Loucy (cell line): Measurements from ENCODE around the gene M1AP.

Source experiments
- H2AFZ ChIP-seq: fragments of 200-600 bp; sonication (generic); 2 replicates; pipeline ENCODE4 v1.6.0; 2016; ENCODE audit warnings: antibody characterized with exemption, mild to moderate bottlenecking, low read length, moderate library complexity
- H3F3A ChIP-seq: fragments of 200-600 bp; 2 replicates; pipeline ENCODE4 v1.6.0; 2016; ENCODE audit warnings: antibody characterized with exemption, low read depth, mild to moderate bottlenecking
- H3K27me3 ChIP-seq: fragments of 200-600 bp; sonication (generic); 2 replicates; pipeline ENCODE4 v1.6.1; 2014; ENCODE audit warnings: low read length, mild to moderate bottlenecking; ENCODE audit not compliant: insufficient read depth, poor library complexity, severe bottlenecking
- H3K36me3 ChIP-seq: fragments of 200-600 bp; sonication (generic); 2 replicates; pipeline ENCODE4 v1.6.1; 2016; ENCODE audit warnings: low read length; ENCODE audit not compliant: insufficient read depth
- H3K4me1 ChIP-seq: fragments of 200-600 bp; sonication (generic); 2 replicates; pipeline ENCODE4 v1.5.1; 2014; ENCODE audit warnings: low read length, mild to moderate bottlenecking; ENCODE audit not compliant: insufficient read depth, poor library complexity, severe bottlenecking
- H3K4me2 ChIP-seq: fragments of 200-600 bp; sonication (generic); 2 replicates; pipeline ENCODE4 v1.6.0; 2014; ENCODE audit warnings: antibody characterized with exemption, low read length, low read depth, mild to moderate bottlenecking; ENCODE audit not compliant: poor library complexity, severe bottlenecking
- H3K4me3 ChIP-seq: fragments of 200-600 bp; sonication (generic); 2 replicates; pipeline ENCODE4 v1.5.1; 2014; ENCODE audit warnings: low read length, mild to moderate bottlenecking, mixed read lengths; ENCODE audit not compliant: poor library complexity, severe bottlenecking
- H3K79me2 ChIP-seq: fragments of 200-600 bp; sonication (generic); 2 replicates; pipeline ENCODE4 v1.6.1; 2014; ENCODE audit warnings: low read length; ENCODE audit not compliant: insufficient read depth
- H3K9ac ChIP-seq: fragments of 200-600 bp; sonication (generic); 2 replicates; pipeline ENCODE4 v1.6.0; 2014; ENCODE audit warnings: mild to moderate bottlenecking, low read depth, low read length, moderate library complexity; ENCODE audit not compliant: poor library complexity, severe bottlenecking
- H3K9me2 ChIP-seq: fragments of 200-600 bp; sonication (generic); replicated peaks from 2 replicates; pipeline ENCODE4 v1.6.1; 2016; ENCODE audit warnings: low read depth, low read length, mixed read lengths
- H3K9me3 ChIP-seq: fragments of 200-600 bp; sonication (generic); 2 replicates; pipeline ENCODE4 v1.6.1; 2014; ENCODE audit warnings: mild to moderate bottlenecking, antibody characterized with exemption, low read length, low read depth; ENCODE audit not compliant: insufficient read depth
- H4K20me1 ChIP-seq: fragments of 200-600 bp; sonication (generic); 2 replicates; pipeline ENCODE4 v1.6.0; 2014; ENCODE audit warnings: antibody characterized with exemption, low read length, mild to moderate bottlenecking; ENCODE audit not compliant: insufficient read depth, poor library complexity, severe bottlenecking
- CTCF ChIP-seq: fragments of 200-600 bp; sonication (generic); conservative IDR thresholded peaks from 2 replicates; pipeline ENCODE4 v1.5.1; 2014; ENCODE audit warnings: mild to moderate bottlenecking, antibody characterized with exemption, low read length
- EZH2phosphoT487 ChIP-seq: fragments of 200-600 bp; IDR thresholded peaks from 2 replicates; pipeline ENCODE4 v1.6.1; 2018; ENCODE audit warnings: antibody characterized with exemption, mild to moderate bottlenecking, moderate library complexity, borderline replicate concordance

Gene M1AP

GRCh38 chr2:74510272-74510671 is 137.9 kb downstream of the M1AP start:
- TF ChIP-seq EZH2phosphoT487 (no peak), CTCF (no peak)
- Histone ChIP-seq H3K4me1 (peaks cover 26% of the 10 kb centered on the region), H3K9me3 (no peaks in the 10 kb centered on the region), H3K79me2 (peaks cover 15% of the 10 kb centered on the region; the same call in 1 of the 2 replicates), H3K36me3 (no peaks in the 10 kb centered on the region), H3K9ac (no peak overlapping the region), H3K4me2 (no peak overlapping the region), H3K9me2 (no peaks in the 10 kb centered on the region), H3K4me3 (no peak overlapping the region), H4K20me1 (no peaks in the 10 kb centered on the region), H2AFZ (no peak overlapping the region), H3K27me3 (peaks cover 14% of the 10 kb centered on the region), H3F3A (no peaks in the 10 kb centered on the region)

GRCh38 chr2:74507926-74508520 is 140.1 kb downstream of the M1AP start:
- H3K9ac ChIP-seq = peak overlapping the region; percentile 85
- no peaks in the 10 kb centered on the region for H4K20me1 ChIP-seq
- H3K9me3 ChIP-seq = no peaks in the 10 kb centered on the region
- H3K4me1 ChIP-seq = peaks cover 21% of the 10 kb centered on the region
- no peaks in the 10 kb centered on the region for H3K36me3 ChIP-seq
- H3K9me2 ChIP-seq = no peaks in the 10 kb centered on the region
- peak overlapping the region; percentile 99 for H3K4me2 ChIP-seq
- peaks cover 3% of the 10 kb centered on the region for H3K27me3 ChIP-seq
- peaks cover 17% of the 10 kb centered on the region; the same call in 1 of the 2 replicates for H3K79me2 ChIP-seq
- no peaks in the 10 kb centered on the region for H3F3A ChIP-seq
- H2AFZ ChIP-seq = peak overlapping the region; percentile 96
- TF ChIP-seq CTCF (no peak), EZH2phosphoT487 (no peak)
- H3K4me3 ChIP-seq = peak overlapping the region; percentile 86
